ENCODE data around the gene MYO5A.

GRCh38 chr15:52276256-52276770 is 252.4 kb downstream of the MYO5A start:
- TF ChIP-seq CTCF (IDR thresholded peaks at IDR 0.05; ENCODE audit: low read length): no peak
- no peak for TF ChIP-seq EZH2 (optimal IDR thresholded peaks at IDR 0.05; ENCODE audit: low read depth, low read length)
- no peak for TF ChIP-seq EZH2phosphoT487 (IDR thresholded peaks at IDR 0.05; ENCODE audit: low read length)

All from MM.1S (cell line).